C4-2B (cell line): ENCODE measurements around the gene PDLIM5.

Experiments
- ZFX ChIP-seq: fragments of 450-650 bp; IDR thresholded peaks from 2 replicates; pipeline ENCODE4 v1.6.1; 2017
- TF ChIP-seq, protein P1 (sequence below): fragments of 450-650 bp; conservative IDR thresholded peaks from 2 replicates; pipeline ENCODE4 v1.5.1; 2017; ENCODE audit warnings: mild to moderate bottlenecking

DNA sequence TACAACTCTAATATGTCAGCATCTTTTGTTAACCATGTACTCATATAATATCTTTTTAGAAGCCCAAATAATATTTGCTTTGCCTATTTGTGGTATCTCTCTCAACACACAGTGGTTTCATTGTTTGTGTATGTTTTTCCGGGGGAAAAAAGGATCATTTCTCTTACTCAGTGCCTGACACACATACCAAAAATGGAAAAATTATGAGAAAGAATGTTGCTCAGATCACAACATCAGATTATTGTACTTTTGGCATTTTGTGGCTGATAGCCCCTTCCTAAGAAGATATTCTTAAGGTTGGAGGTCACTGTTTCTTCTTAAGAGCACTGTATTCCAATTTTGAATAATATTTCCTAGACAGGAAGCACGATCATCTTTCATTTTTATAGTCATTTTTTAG is 93.6 kb downstream of the PDLIM5 start:
- TF ChIP-seq, protein P1, sequence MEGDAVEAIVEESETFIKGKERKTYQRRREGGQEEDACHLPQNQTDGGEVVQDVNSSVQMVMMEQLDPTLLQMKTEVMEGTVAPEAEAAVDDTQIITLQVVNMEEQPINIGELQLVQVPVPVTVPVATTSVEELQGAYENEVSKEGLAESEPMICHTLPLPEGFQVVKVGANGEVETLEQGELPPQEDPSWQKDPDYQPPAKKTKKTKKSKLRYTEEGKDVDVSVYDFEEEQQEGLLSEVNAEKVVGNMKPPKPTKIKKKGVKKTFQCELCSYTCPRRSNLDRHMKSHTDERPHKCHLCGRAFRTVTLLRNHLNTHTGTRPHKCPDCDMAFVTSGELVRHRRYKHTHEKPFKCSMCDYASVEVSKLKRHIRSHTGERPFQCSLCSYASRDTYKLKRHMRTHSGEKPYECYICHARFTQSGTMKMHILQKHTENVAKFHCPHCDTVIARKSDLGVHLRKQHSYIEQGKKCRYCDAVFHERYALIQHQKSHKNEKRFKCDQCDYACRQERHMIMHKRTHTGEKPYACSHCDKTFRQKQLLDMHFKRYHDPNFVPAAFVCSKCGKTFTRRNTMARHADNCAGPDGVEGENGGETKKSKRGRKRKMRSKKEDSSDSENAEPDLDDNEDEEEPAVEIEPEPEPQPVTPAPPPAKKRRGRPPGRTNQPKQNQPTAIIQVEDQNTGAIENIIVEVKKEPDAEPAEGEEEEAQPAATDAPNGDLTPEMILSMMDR: no peak
- no peak for TF ChIP-seq ZFX
